ENCODE data around the gene DOCK1.

GRCh38 chr10:127500127-127500526, 594.9 kb downstream of the DOCK1 start:
- TF ChIP-seq CTCF (IDR thresholded peaks at IDR 0.05) (no peak), FOXM1 (IDR thresholded peaks at IDR 0.05; ENCODE audit: low read depth) (no peak), REST (IDR thresholded peaks at IDR 0.05; ENCODE audit: low read depth, low read length) (no peak), TAF1 (IDR thresholded peaks at IDR 0.05; ENCODE audit: borderline replicate concordance, low read depth, low read length) (no peak), ZBTB33 (IDR thresholded peaks at IDR 0.05; ENCODE audit: borderline replicate concordance, low read depth) (no peak), CHD2 (IDR thresholded peaks at IDR 0.05; ENCODE audit: low read length, partially characterized antibody) (no peak), GABPA (IDR thresholded peaks at IDR 0.05; ENCODE audit: low read depth) (no peak)

Measured in SK-N-SH (cell line).